NCI-H128 (cell line): ENCODE data around the gene SAMD10.
"Not testable (repeated sequence)": the region's sequence is repeated elsewhere in the genome, so short reads cannot be mapped to it uniquely, and the experiment has no call there.

Experiments
- DNase-seq: peaks from one replicate; lab custom pipeline; 2025; ENCODE audit not compliant: unreplicated experiment; lab: John Stamatoyannopoulos, UW

Gene SAMD10

DNA sequence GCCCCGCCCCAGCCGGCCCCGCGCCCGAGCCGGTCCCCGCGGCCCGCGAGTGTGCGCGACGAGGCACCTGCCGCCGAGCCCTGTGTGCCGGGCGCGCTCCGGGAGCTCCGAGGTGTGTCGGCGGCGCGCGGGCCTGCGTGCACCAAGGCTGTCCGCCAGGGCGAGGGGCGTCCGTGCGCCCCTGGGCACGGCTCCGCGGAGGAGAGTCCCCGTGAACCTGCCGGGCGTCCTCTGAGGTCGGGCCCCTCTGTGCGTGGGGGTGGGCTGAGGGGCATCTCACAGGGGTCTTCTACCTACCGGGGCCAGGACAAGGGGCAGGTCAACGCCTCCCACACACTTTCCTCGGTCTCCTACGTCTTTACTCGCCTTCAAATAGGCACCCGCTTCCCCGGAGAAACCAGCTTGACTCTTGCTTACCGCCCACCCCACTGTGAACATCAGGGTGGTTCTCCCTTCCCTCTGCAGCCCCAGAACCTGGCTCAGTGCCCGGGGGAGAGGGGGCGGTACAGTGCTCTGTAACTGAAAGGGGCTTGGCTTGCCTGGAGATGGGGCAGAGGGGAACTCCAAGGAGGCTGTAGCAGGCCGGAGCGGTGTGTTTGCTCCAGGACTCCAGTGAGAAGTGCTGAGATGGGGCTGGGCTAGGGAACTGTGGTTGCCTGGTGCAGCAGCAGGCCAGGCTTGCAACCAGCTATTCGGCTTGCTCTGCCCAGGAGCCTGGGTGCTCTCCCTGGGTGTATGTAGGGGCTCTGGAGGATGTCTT, at the start of gene SAMD10:
Gene SAMD10, minus strand, starts transcription at position 86 of the 760 bp plus-strand sequence. CDS start 175 bp downstream, outside the sequence.
- peak; percentile 57 for DNase-seq

DNA sequence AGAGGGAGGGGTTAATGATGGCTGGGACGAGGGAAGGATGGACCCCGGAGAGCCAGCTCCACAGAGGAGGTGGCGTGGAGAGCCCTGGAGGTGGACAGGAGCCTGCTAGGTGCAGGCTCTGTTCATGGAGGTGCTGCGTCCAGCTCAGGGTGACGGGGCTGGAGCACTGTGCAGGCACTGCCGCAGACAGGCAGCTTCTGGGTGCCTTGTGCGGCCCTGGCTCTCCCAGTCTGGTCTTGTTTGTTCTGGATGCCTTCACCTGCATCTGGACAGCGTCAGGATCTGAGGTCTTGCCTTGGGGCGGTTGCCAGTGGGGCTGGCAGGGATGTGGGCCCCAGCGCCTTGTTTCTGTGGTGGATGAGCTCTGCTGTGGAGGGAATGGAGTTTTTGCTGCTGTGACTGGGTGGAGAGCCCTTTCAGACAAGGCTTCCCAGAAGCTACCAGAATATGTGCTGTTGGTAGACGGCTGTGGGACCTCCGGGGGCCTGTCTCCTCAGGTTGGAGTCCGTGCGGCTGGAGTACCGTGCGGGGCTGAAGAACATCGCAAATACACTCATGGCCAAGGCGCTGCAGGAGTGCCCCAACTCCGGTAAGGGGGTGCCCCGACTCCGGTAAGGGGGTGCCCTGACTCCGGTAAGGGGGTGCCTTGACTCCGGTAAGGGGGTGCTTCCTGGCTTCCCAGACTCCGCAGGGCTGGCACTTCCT, 48.7 kb upstream of the SAMD10 start:
- DNase-seq = no peak

- no peak for DNase-seq
Observed at GRCh38 chr20:64025826-64026412, 46.5 kb upstream of the SAMD10 start.

DNA sequence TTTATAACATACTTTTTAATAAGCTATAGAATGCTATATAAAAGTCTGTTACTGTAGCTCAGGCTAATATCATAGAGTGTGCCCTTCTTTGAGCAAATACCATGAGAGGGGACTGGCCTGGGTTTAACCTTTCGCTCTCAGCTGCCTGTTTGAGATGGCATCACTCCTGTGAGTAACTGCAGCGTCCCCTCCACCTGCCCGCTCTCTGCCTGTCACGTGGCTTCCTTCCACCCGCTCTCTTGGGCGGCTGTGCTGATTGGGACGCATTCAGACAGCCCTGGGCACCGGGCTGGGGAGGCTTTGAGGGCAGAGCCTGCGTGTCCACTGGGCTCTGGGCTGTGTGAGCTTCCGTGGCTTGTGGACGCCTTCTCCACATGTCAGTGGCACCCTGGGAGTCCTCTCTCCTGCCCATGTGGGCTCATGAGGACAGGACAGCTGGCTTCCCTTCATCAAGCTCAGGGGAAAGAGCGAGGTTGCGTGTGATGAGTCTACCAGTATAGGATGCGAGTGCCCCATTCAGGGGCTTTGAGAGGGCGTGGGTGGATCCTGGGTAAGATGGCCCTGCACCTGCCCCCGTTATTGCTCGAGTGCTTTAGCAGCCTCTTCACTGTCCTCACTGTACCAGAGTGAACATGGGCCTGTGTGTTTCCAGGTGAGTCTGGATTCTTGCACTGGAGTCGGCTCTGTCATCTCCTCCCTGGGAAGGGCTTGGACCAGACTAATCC, 45.8 kb upstream of the SAMD10 start:
- DNase-seq = no peak

DNA sequence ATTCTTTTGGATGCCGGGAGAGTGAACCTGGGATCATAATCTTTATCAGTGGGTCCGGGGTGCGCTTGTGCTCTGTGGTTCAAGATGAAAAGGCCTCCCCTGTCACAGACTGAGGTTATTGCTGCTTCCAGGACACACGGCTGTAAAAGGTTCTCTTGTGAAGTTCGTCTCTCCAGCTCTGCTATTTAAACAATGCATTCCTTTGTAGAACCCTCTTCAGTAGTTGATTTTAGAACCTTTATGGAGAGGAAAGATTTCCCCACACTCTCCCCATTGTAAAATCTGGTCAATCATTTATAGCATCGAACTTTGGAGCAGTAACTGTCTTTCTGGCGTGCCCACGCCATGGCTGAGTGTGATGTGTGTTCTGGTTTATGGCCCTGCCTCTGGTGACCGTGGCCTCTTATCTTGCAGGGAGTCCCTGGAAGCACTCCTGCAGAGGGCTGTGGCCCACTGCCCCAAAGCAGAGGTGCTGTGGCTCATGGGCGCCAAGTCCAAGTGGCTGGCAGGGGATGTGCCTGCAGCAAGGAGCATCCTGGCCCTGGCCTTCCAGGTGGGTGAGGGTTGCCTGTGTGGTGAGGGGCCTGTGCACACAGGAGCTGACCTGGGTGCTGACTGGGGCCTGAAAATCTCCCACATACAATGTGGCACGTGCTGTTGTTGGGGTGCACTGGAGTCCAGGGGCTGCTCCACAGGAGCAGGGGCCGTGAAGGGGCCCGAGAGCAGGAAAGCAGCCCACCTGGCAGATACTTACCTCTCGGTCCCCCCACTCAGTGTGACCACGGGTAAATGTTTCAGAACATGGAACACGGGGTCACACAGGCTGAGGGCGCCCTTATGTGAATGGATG, 44.9 kb upstream of the SAMD10 start:
- no peak for DNase-seq

DNA sequence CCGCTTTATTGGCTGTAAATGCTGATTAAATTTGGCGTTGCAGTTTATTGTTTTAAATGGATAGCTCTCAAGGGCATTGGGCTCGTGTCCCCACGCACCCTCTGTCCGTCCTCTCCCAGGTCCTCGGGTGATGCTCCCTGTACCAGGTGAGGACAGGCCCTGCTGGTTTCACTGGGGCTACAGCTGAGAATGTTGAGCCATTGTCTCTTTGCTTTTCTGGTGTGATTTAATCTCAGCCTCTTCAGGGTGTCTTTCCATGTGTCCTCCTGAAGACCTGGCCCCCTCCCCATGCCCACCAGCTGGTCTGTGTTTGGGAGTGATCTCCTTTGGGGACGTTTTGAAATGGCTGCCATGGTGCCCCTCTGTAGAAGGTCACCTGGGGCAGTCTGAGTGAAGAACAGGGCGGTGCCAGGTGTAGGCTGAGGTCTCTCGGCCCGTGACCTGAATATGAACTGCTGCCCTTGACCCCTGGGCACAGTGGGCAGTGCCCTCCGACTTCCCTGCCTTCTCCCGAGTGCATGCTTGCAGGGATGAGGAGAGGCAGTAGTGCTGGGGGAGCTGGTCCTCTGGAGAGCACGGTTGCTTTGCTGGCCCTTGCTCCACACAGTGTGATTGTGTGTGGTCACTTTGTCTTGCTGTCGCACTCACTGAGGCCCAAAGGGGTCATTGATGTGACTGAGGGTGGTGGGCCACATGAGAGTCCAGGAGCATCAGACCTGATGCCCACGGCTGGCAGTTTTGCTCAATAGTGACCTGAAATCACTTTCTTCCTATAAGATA, 44.1 kb upstream of the SAMD10 start:
- DNase-seq = no peak

GRCh38 chr20:64022671-64023360, 43.4 kb upstream of the SAMD10 start:
- no peak for DNase-seq

GRCh38 chr20:64021124-64021975, 41.9 kb upstream of the SAMD10 start:
- DNase-seq = no peak

GRCh38 chr20:64015635-64016034, 36.2 kb upstream of the SAMD10 start:
- DNase-seq = no peak

GRCh38 chr20:64012385-64013154, 33.1 kb upstream of the SAMD10 start:
- DNase-seq = not testable (repeated sequence)

- no peak for DNase-seq
Observed at GRCh38 chr20:64011366-64011779, 31.9 kb upstream of the SAMD10 start.

GRCh38 chr20:64010711-64011237, 31.3 kb upstream of the SAMD10 start:
- DNase-seq = no peak

DNA sequence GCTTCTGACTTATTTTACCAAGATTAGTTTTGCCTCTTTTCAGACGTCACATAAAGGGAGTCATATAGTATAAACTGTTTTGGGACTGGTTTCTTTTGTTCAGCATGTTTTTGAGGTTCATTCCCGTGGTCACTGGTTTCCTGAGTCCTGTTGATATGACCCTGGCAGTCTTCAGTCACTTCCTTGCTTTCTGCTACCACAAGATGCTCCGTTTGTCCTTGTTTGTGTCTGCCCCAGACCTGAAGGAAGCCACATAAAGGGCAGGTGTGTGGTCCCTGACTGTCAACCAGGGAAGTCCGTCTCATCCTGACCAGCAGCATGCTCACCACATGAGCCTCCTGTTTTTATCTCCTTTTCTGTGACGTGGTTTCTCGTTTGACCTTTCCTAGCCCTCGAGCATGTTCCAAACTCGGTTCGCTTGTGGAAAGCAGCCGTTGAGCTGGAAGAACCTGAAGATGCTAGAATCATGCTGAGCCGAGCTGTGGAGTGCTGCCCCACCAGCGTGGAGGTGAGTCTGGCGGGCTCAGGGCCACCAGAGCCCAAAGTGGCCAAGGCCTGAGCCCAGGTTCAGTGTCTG, 30.5 kb upstream of the SAMD10 start:
- no peak for DNase-seq

- DNase-seq = no peak
Observed at GRCh38 chr20:64006902-64007301, 27.5 kb upstream of the SAMD10 start.

GRCh38 chr20:64006490-64006889, 27.0 kb upstream of the SAMD10 start:
- DNase-seq = no peak

DNA sequence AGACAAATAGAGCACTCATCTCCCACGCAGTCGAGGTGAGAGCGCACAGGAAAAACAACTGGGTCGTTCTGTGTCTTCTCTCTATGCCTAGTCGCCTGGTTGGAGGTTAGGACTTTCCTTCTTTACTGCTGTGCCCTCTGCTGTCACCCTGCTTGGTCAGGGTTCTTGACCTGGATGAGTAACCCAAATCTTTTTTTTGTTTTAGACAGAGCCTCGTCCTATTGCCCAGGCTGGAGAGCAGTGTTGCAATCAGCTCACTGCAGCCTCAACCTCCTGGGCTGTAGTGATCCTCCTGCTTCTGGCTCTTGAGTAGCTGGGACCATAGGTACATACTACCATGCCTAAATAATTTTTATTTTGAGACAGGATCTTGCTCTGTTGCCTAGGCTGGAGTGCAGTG, 26.0 kb upstream of the SAMD10 start:
- DNase-seq = no peak
